NCI-H1930 (cell line): ENCODE data around the gene QPCT.
"Not testable (repeated sequence)": the region's sequence is repeated elsewhere in the genome, so short reads cannot be mapped to it uniquely, and the experiment has no call there.

Experiments
- DNase-seq, 2 experiments: peaks; one replicate each; lab custom pipeline; 2025; lab: John Stamatoyannopoulos, UW

The QPCT gene

DNA sequence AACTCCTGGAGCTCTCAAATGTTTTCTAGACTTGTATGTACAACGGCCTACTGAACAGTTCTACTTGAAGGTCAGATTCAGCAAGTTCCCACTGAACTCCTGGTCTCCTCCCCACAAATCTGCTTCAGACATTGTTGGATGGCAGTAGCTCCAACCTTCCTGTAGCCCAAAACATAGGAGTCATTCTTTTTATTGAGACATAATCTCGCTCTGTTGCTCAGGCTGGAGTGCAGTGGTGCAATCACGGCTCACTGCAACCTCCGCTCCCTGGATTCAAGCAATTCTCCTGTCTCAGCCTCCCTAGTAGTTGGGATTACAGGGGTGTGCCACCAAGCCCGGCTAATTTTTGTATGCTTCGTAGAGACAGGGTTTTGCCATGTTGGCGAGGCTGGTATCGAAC, 47.3 kb downstream of the QPCT start:
- no peak for DNase-seq

DNA sequence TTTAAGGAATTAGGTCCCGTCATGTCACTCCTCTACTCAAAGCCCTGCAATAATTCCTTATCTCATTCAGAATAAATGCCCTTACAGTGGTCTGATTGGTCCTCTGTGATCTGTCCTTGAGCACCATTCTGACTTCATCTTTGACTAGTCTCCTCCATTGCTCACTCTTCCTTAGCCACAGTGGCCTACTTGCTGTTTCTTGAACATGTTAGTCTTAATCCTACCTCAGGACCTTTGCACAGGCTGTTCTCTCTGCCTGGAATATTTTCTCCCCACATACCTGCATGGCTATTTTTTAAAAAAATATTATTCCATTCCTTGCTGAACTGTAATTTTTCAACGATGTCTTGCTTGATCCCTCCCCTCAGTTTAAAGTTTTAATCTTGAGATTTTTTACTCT, 48.0 kb downstream of the QPCT start:
- DNase-seq = no peak

DNA sequence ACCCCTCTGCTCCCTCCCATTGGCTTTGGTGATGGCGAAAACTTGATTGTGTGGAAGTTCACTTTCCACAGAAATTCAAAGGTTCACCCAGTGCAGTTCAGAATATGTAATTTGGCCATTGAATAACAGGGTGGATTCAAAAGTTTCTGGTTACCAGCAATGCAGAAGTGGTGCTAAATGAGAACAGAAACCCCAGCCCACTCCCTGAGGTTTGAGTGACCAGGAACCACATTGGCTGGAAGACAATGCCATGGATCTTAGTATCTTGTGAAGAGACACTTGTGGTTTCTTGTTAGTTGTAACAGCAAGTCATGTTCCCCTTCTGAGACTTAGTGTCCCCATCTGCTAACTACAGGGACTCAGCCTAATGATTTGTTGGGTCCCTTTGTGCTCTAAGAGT, 49.8 kb downstream of the QPCT start:
- no peak for DNase-seq

DNA sequence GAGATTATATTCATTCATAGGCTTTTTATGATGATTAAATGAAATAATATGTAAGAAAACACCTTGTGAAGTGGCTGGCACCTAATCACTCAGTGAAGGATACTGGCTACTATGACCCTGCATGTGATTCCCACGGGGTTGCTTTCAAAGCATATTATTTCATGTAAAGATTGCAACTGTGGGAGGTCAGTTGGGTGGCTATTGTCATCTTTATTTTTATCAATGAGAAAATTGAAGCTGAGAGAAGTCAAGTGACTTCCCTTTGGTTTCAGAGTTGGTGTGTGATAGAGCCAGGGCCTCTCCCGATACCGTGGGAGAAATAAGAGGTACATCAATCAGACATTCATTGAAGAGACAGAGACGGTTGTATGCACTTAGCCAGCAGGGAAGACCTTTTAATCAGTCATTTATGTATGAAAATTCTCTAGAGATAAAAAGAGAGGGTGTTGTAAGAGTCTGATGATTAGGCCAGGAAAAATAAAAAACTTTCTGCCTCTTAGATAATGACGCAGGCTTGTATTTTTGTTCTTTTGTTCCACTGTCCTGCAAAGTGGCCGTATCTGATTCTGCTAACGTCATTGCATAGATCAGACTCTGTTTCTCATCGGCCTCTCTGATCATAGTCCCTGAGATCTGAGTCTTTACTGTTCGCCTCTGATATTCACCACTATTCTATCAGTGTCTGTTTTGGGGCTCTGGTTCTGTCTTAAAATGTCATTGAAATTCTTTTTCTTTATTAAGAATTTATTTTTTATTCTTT, 50.5 kb downstream of the QPCT start:
- no peak for DNase-seq

DNA sequence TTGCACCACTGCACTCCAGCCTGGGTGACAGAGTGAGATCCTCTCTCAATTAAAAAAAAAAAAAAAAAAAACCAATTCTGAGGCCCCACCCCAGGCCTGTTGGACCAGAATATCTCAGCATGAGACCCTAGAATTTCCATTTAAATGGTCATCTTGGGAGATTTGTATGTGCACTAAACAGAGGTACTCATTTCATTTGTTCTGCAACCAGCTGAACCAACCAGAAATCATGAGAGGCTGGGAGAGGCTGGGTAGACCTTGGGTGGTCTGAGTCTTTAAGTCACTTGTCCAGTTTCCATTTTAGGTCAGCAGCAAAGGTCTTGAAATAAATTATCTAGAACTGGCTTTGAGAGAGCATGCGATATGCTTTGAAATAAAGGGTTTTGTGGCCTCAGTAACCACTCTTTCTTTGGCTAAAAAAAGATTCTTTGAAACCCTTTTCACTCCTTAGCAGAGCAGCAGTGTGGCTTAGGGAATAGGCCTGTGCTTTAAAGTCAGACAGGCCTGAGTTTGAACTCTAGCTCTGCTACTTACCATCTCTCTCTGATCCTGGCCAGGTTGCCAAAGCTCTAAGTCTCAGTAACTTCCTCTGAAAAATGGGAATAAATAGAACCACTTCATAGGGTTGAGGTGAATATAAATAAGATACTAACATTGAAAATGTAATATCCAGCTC, 52.6 kb downstream of the QPCT start:
- no peak for DNase-seq

DNA sequence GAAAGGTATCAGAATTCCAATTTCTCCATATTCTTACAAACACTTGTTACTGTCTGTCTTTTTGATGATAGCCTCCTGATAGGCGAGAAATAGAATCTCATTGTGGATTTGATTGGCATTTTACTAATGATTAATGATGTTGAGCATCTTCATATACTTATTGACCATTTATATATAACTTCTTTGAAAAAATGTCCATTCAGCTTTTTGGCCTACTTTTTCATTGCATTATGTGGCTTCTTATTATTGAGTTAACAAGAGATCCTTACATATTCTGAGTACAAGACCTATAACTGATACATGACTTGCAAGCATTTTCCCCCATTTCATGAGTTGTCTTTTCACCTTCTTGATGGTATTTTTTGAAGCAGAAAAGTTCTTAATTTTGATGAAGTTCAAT, 54.6 kb downstream of the QPCT start:
- no peak for DNase-seq

DNA sequence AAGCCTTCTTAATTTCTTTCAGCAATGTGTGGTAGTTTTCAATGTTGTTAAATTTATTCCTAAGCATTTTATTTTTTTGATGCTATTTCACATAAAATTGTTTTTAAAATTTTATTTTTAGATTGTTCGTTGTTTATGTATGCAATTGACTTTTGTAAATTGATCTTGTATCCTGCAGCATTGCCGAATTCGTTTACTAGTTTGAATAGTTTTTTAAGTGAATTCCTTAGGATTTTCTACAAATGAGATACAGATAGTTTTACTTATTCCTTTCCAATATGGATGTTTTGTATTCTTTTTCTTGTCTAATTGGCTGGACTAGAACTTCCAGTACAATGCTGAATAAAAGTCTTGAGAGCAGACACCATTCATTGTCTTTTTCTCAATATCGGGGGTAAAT, 55.6 kb downstream of the QPCT start:
- DNase-seq = no peak

DNA sequence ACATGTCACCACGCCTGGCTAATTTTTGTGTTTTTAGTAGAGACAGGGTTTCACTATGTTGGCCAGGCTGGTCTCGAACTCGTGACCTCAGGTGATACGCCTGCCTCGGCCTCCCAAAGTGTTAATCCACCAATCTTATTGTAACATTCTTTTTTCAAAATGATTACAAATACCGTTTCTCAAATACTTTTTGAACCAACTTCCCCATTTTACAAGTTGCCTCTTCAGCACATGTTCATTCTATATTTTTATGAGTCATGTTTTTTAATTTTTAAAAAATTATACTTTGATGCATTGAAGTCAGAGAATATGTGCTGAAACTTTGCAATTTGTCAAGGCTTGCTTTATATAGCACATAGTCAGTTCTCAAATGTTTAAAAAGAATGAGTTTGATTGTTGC, 58.2 kb downstream of the QPCT start:
- DNase-seq = no peak

DNA sequence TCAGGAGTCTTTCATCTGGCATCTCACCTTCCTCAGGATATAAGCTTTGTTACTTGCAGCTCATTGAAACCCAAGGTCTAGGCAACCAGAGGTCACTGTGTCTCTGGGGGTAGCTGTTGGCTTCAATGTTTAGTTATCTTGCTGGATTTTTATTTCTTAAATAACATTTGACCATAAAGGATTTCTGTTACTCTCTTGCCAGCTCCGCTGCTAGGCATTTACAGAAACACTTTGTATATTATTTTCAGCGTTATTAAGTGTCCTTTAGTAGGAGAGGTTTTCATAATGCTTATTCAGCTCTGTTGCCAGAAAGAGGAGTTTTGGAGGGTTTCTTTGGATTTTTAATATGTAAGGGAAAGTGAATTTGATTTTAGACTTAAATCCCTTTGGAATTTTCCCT, 61.4 kb downstream of the QPCT start:
- no peak for DNase-seq

DNA sequence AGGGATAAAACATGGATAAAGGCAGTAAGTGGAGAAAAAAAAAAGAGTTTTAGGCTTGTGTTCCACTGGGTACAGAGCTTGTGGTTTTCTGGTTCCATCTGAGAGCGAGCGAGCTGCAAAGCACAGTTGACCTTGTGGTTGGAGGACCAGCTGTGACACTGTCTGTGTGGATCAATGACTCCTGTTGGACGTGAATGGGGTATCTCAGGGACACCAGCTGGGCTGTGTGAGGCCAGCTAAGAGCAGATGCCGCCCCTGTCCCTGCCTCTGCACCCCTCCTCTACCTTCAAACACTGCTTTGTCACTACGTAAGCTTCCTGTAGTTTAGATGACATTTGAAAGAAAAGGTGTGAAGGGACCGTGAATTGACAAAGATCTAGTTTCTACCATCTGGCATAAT, 67.8 kb downstream of the QPCT start:
- DNase-seq = no peak

DNA sequence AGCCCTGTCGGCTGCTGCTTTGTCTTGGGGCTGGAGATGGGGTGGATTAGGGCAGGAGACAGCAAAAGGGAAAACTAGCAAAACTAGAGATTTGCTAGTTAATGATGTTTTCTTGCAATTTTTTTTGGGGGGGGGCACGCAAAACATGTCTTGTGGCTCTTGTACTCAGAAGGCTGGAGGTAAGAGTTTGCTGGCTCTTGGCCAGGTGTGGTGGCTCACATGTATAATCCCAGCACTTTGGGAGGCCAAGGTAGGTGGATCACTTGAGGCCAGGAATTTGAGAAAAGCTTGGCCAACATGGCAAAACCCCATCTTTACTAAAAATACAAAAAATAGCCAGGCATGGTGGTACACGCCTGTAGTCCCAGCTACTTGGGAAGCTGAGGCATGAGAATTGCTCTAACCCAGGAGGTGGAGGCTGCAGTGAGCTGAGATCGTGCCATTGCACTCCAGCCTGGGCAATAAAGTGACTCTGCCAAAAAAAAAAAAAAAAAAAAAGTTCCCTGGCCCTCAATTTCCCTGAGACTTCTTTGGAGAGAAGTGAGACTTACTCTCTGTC, 69.6 kb downstream of the QPCT start:
- not testable (repeated sequence) for DNase-seq

DNA sequence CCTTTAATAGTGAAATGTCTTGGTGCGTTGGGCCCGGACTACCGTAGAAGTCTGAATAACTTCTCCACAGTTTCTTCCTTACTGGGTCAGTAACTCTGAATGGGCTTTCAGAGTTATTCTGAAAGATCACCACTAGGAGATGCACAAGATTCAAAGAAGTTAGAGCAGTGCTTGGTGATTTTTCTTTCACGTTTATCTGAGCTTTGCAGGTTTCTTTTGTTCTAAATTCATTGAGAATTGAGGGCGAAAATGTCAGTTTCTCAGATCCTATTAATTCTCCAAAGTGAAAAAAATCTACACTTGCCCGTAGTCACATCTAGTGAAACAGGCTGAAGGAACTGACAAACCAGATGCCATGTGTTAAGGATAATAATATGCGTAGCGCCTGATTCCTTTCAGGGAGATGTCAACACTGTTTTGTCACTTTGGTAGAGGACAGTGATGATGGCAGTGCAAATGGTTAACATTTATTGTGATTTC, 70.1 kb downstream of the QPCT start:
- DNase-seq = peak in 1 of 2 experiments; percentile 5

DNA sequence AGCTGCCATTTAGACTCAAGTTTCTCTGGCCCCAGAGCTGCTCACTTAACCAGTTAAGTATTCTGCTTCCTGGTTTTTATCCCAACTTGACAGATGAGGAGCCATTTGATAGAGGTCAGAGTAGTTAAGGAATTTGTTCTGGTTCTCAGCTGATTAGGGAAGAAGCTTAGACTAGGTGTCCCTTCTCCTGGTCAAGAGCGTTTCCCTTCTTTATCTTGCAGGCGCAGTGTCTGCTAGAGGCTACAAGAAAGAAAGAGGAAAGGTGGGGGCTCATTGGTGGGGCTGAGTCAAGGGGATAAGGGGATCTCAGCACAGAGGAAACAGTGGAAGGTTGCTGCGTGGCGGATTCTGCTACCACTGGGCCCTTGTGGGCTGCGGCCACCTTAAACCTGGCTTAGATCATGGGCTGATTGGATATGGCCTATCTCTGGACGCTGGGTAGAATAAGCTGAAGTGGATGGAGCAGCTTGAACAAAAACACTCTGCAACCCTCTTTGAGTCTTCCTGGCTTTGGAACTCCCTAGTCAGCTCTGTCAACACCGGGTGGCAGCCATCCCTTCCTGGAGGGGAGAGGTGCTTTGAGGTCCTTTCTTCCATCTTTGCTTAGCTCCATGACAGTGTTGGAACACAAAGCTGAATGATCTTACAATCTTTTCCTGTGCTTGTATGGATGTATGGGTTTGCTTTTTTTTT, 70.8 kb downstream of the QPCT start:
- DNase-seq = no peak

DNA sequence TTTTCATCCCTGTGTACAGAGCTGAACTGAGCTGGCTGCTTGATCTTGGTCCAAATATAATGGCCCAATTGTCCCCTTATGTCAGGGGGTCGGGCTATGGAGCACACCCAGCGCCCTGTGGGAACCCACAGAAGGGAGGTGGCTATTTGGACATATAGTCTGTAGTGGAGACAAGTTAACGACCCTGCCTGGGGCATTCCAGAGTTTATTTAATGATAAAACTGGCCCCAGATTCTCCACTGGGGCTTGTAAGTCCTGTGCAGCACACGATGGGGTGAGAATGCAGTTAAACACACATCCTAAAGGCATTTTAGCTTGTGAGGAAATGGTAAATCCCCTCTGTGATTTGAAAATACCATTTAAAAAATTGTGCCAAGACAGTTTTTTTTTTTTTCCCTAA, 72.9 kb downstream of the QPCT start:
- DNase-seq = no peak

DNA sequence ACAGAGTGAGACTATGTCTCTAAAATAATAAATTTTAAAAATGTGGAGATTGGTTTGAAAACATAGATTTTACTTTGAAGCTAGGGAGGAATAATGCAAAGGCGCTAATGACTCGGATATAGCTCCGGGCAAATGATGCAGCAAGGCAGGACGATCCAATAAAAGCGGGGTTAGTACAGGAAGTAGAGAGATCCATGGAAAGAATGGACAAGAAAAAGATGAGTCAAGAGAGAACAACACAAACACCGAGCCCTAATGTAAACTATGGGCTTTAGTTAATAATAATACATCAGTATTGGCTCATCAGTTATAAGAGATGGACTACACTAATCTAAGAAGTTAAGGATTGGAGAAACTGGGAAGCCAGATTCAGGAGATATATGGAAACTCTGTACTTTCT, 74.5 kb downstream of the QPCT start:
- DNase-seq = no peak

DNA sequence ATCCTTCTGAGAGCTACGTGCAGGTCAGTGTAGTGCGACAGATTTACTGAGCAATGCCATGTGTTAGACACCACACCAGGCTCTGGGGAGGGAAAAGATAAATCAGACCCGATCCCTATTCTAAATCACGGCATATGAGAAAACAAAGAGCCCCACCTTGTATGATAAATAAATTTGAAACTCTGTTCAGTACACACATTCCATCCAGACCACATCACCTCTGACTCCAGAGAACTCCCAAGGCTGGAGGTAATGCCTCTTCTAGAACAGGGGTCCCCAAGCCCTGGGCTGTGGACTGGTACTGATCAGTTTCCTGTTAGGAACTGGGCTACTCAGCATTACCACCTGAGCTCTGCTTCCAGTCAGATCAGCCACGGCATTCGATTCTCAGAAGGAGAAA, 77.3 kb downstream of the QPCT start:
- no peak for DNase-seq

DNA sequence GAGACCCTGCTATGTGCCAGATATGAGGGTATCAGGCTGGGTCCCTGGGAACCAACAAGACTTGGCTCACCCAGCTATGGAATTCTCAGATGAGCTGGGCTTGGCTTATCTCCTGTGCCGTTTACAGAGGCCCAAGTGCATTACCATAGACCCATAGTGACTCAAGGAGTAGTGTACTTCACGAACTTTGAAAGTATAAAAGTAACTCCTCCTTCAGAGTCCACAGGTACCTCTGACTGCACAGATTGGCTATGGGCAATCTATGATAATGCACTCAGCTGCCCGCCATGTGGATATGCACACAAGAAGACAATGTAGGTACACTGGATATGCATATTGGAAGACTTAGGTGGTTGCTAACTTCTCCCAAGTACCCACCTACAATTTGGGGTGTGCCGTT, 78.4 kb downstream of the QPCT start:
- no peak for DNase-seq
